HG02588 (cell line): ENCODE measurements around the gene HSPB1.
"Not testable (repeated sequence)": the region's sequence is repeated elsewhere in the genome, so short reads cannot be mapped to it uniquely, and the experiment has no call there.

Experiments used
- ATAC-seq: cut with Tn5 transposase; IDR thresholded peaks from one replicate; pipeline ENCODE4 v1.9.1; 2021; ENCODE audit warnings: mild to moderate bottlenecking, moderate library complexity; ENCODE audit not compliant: unreplicated experiment

Gene HSPB1

GRCh38 chr7:76329479-76329878 lies 27.0 kb downstream of the HSPB1 start:
- no peak for ATAC-seq

GRCh38 chr7:76330261-76330660 lies 27.8 kb downstream of the HSPB1 start:
- ATAC-seq, result no peak

- ATAC-seq, result no peak
Measured at GRCh38 chr7:76330673-76331072, 28.2 kb downstream of the HSPB1 start.

DNA sequence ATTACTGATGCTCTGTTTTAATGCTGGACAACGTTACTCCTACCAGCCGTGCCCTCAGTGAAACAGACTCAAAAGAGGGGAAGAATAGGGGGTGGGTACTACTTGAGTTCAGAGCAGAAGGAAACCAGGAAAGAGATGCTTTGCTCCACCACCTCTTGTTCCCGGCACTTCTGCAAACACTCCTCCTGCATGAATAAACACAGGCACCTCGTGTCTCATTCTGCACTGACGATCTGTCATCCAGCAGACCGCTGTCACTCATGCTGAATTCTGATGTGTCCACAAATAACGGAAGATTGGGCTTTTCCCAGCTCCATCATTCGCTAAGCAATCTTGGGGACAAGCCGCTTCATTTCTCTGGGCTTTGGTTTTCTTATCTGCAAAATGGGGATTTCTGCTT lies 29.6 kb downstream of the HSPB1 start:
- no peak for ATAC-seq

DNA sequence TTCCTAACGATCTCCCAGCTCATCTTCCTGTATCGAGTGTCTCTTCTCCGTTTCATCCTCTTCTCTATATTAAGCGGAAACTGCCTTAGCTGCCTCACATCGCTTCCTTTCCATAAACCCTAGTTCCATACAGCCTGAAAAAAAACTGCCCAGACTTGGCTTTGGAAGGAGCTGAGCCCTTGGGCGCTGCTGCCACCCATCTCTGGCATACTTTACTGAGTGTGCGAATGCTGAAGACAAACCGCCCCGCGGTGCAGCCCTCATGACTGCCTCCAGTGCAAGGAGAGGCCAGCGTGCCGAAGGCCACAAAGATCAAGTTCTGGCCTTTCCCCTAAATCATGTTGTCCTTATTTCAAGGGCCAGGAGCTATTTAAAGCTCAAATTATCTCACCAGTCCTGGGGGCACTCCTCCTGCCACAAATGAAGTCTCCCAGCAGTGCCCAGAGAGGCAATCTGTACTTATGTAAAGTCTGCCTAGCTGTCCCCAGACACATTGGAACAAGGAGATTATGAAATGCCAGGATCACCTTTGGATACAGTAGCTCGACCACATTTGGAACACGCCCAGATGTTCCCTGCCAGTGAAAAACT lies 31.1 kb downstream of the HSPB1 start:
- no peak for ATAC-seq

DNA sequence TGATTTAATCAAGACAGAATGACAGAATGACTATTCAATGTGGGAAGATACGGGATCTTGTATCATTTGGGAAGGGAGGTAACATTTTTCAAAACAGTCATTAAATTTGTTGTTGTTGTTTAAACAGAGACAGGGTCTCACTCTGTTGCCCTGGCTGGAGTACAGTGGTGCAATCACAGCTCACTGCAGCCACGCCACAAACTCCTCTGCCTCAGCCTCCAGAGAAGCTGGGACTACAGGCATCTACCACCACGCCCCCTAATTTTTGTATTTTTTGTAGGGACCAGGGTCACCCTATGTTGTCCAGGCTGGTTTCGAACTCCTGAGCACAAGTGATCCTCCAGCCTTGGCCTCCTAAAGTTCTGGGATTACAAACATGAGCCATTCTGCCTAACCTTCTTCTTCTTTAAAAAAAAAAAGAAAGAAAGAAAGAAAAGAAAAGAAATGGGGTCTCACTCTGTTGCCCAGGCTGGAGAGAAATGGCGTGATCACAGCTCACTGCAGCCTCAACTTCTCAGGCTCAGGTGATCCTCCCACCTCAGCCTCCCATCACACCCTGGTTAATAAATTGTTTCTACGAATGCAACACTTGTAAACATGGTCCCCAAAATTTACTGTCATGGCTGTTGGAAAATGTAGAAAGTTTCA lies 32.0 kb downstream of the HSPB1 start:
- ATAC-seq, result no peak

GRCh38 chr7:76335417-76335816 lies 32.9 kb downstream of the HSPB1 start:
- ATAC-seq, result not testable (repeated sequence)

DNA sequence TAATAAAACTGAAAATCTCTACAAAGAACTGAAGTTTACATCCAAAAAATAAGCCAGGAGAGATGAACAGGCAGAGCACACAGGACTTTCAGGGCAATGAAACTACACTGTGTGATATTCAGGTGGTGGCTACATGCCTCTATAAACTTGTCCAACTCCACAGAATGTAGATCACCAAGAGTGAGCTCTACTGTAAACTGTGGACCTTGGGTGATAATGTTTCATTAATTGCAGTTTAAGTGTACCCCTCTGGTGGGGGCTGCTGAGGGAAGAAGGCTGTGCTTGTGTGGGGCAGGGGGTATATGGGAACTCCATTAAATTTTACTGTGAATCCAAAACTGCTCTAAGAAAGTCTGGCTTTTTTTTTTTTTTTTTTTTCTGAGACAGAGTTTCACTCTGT lies 33.6 kb downstream of the HSPB1 start:
- ATAC-seq, result no peak

GRCh38 chr7:76337147-76337546 lies 34.7 kb downstream of the HSPB1 start:
- ATAC-seq, result no peak

DNA sequence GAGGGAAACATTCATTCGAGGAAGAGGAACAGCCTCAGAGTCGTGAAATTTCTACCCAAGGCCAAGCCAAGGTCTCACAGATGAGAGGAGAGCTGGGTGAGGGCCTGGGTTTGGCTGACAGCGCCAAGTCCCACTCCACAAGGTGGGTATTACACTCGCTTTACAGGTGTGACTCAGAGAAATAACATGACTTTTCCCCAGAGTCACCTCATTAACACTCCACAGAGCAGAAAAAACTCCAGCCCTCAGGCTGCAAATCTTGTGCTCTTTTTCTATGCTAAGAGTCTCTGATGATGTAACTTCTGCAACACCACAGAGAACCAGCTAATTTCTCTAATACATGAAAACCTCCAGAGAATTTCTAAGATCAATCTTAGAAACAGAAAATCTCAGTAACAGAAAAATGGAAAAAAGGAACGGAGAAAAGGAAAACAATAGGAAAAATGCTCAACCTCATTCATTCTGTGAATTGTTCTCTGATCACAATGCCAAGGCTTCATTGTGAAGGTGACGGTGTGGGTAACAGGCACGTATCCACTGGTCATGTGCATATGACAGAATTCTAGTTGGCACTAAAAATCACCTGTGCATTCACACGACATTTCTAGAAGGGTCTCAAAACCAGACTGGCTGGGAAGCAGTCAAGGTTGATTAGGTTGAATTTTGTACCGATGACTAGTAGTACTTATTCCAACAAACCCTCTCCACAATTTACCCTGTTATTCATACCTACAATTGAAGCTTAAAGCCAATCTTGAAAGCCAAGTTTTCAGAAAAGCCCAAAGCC lies 36.0 kb downstream of the HSPB1 start:
- ATAC-seq, result no peak

DNA sequence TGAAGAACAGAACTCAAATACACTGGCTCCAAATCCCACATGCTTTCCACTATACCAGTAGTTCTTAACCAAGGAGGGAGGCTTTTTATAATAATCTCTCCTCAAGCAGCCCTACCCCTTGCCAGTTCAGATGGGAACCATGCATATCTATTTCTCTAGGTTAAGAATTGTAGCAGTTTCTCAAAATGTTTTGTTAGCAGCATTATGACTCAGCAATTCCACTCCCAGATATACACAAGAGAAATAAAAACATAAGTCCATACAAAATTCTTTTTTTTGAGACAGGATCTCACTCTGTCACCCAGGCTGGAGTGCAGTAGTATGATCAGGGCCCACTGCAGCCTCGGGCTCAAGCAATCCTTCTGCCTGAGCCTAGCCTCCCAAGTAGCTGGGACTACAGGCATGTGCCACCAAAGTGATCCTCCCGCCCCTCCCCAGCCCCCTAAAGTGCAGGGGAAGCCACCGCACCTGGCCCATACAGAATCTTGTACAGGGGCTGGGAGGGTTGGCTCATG lies 38.2 kb downstream of the HSPB1 start:
- ATAC-seq, result no peak

GRCh38 chr7:76342222-76342621 lies 39.7 kb downstream of the HSPB1 start:
- no peak for ATAC-seq

GRCh38 chr7:76343294-76343930 lies 40.9 kb downstream of the HSPB1 start:
- no peak for ATAC-seq

GRCh38 chr7:76343931-76344321 lies 41.5 kb downstream of the HSPB1 start:
- ATAC-seq, result no peak

DNA sequence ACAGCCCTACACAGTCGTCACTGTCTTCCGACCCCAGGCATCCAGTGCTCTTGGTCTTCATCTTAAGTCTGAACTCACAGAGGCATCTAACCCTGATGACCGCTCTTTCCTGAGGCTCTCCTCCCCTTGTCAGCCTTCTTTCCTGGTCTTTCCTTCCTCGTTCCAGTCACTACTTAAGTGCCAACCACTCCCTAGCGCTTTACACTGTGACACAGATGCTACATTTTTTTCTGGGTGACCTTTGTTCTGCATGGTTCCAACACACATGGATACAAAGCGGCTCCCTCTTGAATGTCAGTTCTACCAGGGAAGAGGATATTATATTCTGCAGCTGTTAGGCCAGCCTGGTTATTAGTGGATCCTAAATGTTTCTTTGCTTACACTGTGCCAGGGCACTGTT lies 43.6 kb downstream of the HSPB1 start:
- no peak for ATAC-seq

GRCh38 chr7:76346778-76347177 lies 44.3 kb downstream of the HSPB1 start:
- no peak for ATAC-seq

DNA sequence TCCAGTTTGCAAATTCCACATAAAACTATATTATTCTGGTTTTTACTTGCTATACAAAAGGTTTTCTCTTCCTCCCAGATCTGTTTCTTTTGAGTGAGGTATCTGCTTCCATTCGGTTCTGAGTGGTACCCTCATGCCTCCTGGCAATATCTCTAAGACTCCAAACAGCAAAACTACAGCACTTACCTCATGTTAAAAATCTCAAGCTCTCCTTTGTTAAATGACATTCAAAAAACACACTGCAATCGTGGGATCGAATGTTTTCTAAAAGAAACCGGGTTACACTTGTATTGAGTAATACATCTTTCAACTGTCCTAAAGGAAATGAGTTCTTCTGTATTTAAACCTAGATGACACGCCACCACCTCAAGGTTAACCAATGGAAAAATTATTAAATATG lies 45.2 kb downstream of the HSPB1 start:
- no peak for ATAC-seq

DNA sequence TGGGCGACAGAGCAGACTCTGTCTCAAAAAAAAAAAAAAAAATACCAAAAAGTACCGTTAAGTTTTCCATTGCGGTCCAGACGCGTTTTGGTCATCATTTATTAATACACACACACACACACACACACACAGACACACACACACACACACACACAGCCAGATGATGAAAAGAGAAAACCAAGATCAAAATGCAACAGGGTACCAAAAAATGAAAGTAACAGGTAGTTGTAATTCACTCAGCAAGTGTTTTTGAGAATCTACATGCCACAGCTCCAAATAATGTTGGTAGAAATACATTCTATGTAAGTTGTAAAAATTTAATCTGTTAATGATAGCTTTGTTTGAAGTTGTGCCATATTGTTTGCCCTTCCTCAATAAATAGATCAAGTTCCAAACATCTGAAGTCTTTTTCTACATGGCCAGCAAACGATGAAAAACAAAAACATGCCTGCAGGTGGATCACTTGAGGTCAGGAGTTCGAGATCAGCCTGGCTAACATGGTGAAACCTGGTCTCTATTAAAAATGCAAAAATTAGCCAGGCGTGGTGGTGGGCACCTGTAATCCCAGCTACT lies 46.9 kb downstream of the HSPB1 start:
- ATAC-seq, result no peak

DNA sequence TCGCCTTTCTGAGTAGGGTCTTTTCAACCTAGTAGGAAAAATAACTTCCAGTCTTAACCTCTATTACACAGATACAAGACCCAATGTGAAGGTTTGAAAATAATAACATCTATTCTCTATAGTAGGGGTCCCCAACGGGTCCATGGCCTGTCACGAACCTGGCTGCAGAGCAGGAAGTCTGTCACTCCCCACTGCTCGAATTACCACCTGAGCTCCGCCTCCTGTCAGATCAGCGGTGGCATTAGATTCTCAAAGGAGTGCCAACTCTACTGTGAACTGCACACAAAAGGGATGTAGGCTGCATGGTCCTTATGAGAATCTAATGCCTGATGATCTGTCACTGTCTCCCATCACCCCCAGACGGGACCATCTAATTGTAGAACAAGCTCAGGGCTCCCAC lies 48.9 kb downstream of the HSPB1 start:
- no peak for ATAC-seq

DNA sequence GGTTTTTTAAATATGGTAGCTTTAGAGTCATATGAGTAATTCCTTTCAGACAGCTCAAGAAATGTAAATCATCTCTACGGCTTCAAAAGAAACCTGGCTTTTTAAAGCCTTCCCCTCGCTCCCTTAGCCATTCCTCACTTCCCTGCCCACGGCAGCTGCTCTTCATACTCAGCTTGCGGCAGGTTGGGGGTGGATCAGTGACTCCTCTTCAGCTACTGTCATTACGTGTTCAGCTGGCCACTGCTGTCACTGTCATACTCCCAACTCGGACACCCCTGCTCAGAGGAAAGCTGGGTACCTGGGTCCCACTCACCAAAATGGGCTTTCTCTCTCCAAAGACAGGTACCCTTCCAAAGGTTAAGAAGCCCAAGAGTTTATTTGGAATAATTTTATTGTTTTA lies 49.7 kb downstream of the HSPB1 start:
- ATAC-seq, result no peak

GRCh38 chr7:76353744-76354143 lies 51.3 kb downstream of the HSPB1 start:
- ATAC-seq, result no peak
